GM19438 (cell line): ENCODE data around the gene SNAI3.

Experiments used
- ATAC-seq: cut with Tn5 transposase; IDR thresholded peaks from one replicate; pipeline ENCODE4 v1.9.1; 2021; ENCODE audit warnings: low read depth; ENCODE audit not compliant: unreplicated experiment

Gene SNAI3

GRCh38 chr16:88705801-88706228, 19.5 kb upstream of the SNAI3 start:
- ATAC-seq: no peak

GRCh38 chr16:88705076-88705684, 18.9 kb upstream of the SNAI3 start:
- ATAC-seq: no peak

- ATAC-seq: no peak
These were observed 17.4 kb upstream of the SNAI3 start for GRCh38 chr16:88703486-88704309.

GRCh38 chr16:88702371-88703210, 16.3 kb upstream of the SNAI3 start:
- no peak for ATAC-seq

- ATAC-seq: no peak
These were observed 15.5 kb upstream of the SNAI3 start for GRCh38 chr16:88701581-88702370.

- peak; percentile 67 for ATAC-seq
These were observed 14.6 kb upstream of the SNAI3 start for GRCh38 chr16:88700636-88701482.

GRCh38 chr16:88700322-88700635, 14.0 kb upstream of the SNAI3 start:
- ATAC-seq: no peak

GRCh38 chr16:88699180-88699579, 12.9 kb upstream of the SNAI3 start:
- no peak for ATAC-seq

GRCh38 chr16:88698646-88699045, 12.3 kb upstream of the SNAI3 start:
- no peak for ATAC-seq

- no peak for ATAC-seq
These were observed 11.7 kb upstream of the SNAI3 start for GRCh38 chr16:88697831-88698615.

- no peak for ATAC-seq
These were observed 11.0 kb upstream of the SNAI3 start for GRCh38 chr16:88697116-88697830.

GRCh38 chr16:88696441-88696840, 10.1 kb upstream of the SNAI3 start:
- no peak for ATAC-seq

- no peak for ATAC-seq
These were observed 9.4 kb upstream of the SNAI3 start for GRCh38 chr16:88695753-88696152.

- ATAC-seq: no peak
These were observed 8.9 kb upstream of the SNAI3 start for GRCh38 chr16:88695218-88695617.

GRCh38 chr16:88694221-88695087, 8.1 kb upstream of the SNAI3 start:
- ATAC-seq: no peak

GRCh38 chr16:88693420-88694177, 7.3 kb upstream of the SNAI3 start:
- no peak for ATAC-seq

GRCh38 chr16:88692861-88693260, 6.6 kb upstream of the SNAI3 start:
- ATAC-seq: no peak
